Measurements from ENCODE around the gene SLC35D3.
"Not testable (repeated sequence)": the region's sequence is repeated elsewhere in the genome, so short reads cannot be mapped to it uniquely, and the experiment has no call there.

Gene SLC35D3
- 0 to 0.21 reads per million in 2 donors for total RNA-seq

GRCh38 chr6:136921936-136922684 lies at the start of gene SLC35D3:
Gene SLC35D3 (plus strand): TSS chr6:136922301. CDS start chr6:136922429, 128 bp downstream.
- DNase-seq = no peak

- no peak for DNase-seq
These were observed 48.4 kb upstream of the SLC35D3 start for GRCh38 chr6:136873748-136874147.

- not testable (repeated sequence) for DNase-seq
These were observed 45.6 kb upstream of the SLC35D3 start for GRCh38 chr6:136876469-136876868.

- DNase-seq = no peak
These were observed 41.2 kb upstream of the SLC35D3 start for GRCh38 chr6:136880748-136881460.

GRCh38 chr6:136886091-136886490 lies 36.0 kb upstream of the SLC35D3 start:
- DNase-seq = no peak

GRCh38 chr6:136887953-136888352 lies 34.1 kb upstream of the SLC35D3 start:
- no peak for DNase-seq

GRCh38 chr6:136889271-136890193 lies 32.6 kb upstream of the SLC35D3 start:
- DNase-seq = no peak

GRCh38 chr6:136890194-136890839 lies 31.8 kb upstream of the SLC35D3 start:
- DNase-seq = no peak

GRCh38 chr6:136890986-136891385 lies 31.1 kb upstream of the SLC35D3 start:
- no peak for DNase-seq

- no peak for DNase-seq
These were observed 28.9 kb upstream of the SLC35D3 start for GRCh38 chr6:136893187-136893586.

GRCh38 chr6:136895901-136896300 lies 26.2 kb upstream of the SLC35D3 start:
- DNase-seq = no peak

GRCh38 chr6:136897071-136897470 lies 25.0 kb upstream of the SLC35D3 start:
- DNase-seq = no peak

- no peak for DNase-seq
These were observed 20.8 kb upstream of the SLC35D3 start for GRCh38 chr6:136901212-136901784.

- not testable (repeated sequence) for DNase-seq
These were observed 17.6 kb upstream of the SLC35D3 start for GRCh38 chr6:136904477-136904876.

GRCh38 chr6:136914947-136915346 lies 7.2 kb upstream of the SLC35D3 start:
- no peak for DNase-seq

- no peak for DNase-seq
These were observed 3.4 kb upstream of the SLC35D3 start for GRCh38 chr6:136918706-136919105.

- DNase-seq = no peak
These were observed 1.9 kb upstream of the SLC35D3 start for GRCh38 chr6:136920216-136920615.

- DNase-seq = no peak
These were observed 1.3 kb upstream of the SLC35D3 start for GRCh38 chr6:136920671-136921380.

- DNase-seq = no peak
These were observed 643 bp upstream of the SLC35D3 start for GRCh38 chr6:136921381-136921935.

GRCh38 chr6:136922685-136923006 lies 545 bp downstream of the SLC35D3 start:
- no peak for DNase-seq

Data from T-helper 9 cell (primary cell).